Measurements from ENCODE around the gene SELENOV.

Gene SELENOV

GRCh38 chr19:39520541-39521484 lies 5.9 kb downstream of the SELENOV start:
- no peak for DNase-seq

GRCh38 chr19:39524495-39524894 lies 9.6 kb downstream of the SELENOV start:
- no peak for DNase-seq

DNA sequence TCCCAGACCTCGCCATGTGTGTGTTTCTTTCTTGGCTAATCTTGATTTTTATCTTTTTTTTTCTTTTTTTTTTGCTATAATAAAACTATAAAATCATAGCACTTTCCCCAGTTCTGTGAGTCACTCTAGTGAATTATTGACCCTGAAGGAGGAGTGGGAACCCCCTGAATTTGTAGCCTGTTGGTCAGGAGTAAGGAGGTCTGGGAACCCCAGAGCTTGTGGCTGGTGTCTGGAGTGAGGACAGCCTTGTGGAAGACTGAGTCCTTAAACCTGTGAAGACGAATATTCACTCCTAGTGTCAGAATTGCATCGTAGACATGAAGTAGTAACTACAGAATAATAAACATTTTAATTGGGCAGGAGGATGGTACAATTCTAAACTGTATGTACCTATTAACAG lies 10.3 kb downstream of the SELENOV start:
- no peak for DNase-seq

- no peak for DNase-seq
These were observed 16.9 kb downstream of the SELENOV start for GRCh38 chr19:39531834-39532232.

GRCh38 chr19:39532233-39533002 lies 17.5 kb downstream of the SELENOV start, which contains the start of gene EID2B:
EID2B (minus strand) TSS chr19:39532852; CDS start chr19:39532802, 50 bp downstream.
- DNase-seq, result peak; percentile 64 to 87

- DNase-seq, result no peak
These were observed 18.1 kb downstream of the SELENOV start for GRCh38 chr19:39533003-39533512.

GRCh38 chr19:39533791-39534190 lies 18.9 kb downstream of the SELENOV start:
- no peak for DNase-seq

DNA sequence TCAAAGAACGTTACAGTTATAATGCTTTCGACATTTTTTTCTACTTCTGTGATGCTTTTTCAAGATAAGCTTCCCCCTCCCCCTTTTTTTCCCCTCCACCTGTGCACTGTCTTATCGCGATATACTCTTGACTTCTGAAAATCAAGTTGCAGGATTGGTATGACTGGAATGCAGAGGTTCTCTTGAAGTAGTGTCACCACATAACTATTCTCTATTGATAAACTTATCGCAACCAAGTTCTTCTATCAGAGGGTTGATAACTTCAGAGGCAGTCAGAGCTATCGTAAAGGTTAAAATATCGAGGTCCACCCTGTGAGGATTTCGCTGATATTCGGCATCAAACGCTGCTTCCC lies 24.2 kb downstream of the SELENOV start:
- DNase-seq, result peak in 1 of 2 experiments; percentile 36

DNA sequence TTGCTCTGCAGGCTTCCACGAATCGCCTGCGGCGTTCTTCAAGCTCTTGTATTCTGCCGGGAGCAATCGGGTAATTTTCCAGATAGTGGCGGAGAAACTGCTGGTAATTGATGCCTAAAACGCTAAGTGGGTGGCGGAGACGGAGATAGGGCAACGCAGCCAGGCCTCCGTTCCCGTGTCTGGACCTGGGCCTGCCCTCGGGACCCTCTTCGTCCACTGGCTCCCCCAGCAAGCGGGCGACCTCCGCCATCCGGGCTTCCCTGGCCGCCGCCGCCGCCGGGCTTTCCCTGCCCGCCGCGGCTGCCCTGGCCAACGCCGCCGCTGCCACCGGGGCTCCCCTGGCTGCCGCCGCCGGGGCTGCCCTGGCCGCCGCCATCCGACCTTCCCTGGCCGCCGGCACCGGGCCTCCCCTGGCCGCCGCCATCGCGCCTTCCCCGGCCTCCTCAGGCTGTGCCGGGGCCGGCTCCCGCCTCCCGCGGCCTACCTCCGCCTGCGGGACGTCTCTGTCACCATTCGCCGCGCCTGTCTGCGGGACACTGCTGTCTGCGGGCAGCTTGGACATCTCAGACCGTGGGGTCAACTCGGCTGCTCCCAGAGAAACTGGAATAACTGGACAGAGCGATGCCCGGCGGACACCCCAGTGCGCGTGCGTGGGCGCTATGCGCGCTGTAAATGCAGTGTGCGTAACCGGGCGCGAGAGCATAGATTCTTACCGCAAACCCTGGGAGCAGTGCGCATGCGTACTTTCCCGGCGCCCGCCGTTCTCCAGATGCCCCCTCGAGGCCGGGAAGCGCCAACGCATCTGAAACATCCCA lies 24.8 kb downstream of the SELENOV start, which contains the start of gene EID2:
Gene EID2, minus strand, starts transcription at position 644 of the 815 bp plus-strand sequence. Its CDS starts 82 bp downstream, at position 562.
- DNase-seq, result peak in 1 of 2 experiments; percentile 88

- no peak for DNase-seq
These were observed 25.4 kb downstream of the SELENOV start for GRCh38 chr19:39540333-39540673.

- DNase-seq, result no peak
These were observed 27.3 kb downstream of the SELENOV start for GRCh38 chr19:39542206-39542605.

DNA sequence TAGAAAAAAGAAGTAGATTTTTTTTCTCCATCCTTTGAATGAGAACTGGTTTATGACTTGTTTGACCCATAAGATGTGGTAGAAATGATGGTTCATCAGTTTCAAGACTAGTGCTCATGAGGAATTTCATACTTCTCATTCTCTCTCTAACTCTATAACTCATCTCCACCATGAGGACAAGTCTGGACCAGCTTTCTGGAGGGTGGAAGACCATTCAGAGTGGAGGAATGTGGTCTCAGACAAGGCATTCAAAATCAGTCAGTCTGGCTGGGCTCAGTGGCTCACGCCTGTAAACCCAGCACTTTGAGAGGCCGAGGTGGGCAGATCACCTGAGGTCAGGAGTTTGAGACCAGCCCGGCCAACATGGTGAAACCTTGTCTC lies 28.5 kb downstream of the SELENOV start:
- no peak for DNase-seq

- no peak for DNase-seq
These were observed 29.4 kb downstream of the SELENOV start for GRCh38 chr19:39544226-39544903.

- no peak for DNase-seq
These were observed 30.0 kb downstream of the SELENOV start for GRCh38 chr19:39544911-39545310.

DNA sequence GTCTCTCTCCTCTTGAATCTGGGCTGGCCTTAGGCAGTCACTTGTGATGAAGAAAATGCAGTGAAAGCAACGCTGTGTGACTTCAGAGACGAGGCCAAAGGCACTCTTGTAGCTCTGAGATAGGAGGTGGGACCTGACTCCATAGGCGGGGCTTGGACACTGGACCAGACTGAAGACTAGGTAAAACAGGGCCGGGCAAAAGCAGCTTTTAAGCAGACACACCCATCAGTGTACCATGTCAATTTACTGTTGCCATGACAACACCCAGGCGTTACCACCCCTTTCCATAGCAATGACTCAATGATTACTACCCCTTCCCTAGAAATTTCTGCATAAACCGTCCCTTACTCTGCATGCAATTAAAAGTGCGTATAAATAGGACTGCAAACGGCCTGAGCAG lies 31.7 kb downstream of the SELENOV start:
- no peak for DNase-seq

DNA sequence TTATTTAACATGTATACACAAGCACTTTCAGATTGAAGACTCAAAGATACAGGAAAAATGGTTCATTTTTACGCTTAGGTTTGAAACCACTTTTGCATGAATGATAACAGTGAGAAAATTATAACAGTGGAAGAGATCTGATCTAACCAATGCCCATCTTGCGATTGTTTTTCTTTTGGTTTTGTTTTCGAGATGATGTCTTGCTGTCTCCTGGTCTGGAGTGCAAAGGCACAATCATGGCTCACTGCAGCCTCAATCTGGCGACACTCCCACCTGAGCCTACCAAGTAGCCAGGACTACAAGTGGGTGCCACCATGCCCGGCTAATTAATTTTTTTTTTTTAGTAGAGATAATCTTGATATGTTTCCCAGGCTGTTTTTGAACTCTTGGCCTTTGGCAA lies 35.3 kb downstream of the SELENOV start:
- DNase-seq, result no peak

- DNase-seq, result no peak
These were observed 38.2 kb downstream of the SELENOV start for GRCh38 chr19:39553082-39553652.

- no peak for DNase-seq
These were observed 39.9 kb downstream of the SELENOV start for GRCh38 chr19:39554701-39555311.

GRCh38 chr19:39555883-39556282 lies 40.9 kb downstream of the SELENOV start:
- no peak for DNase-seq

GRCh38 chr19:39557811-39558623 lies 43.1 kb downstream of the SELENOV start:
- no peak for DNase-seq

Data from SW 1271 (cell line).